Gastrocnemius medialis (tissue), 4 donors: ENCODE data around the gene CYB5B. TPM values are rescaled to one million over a fixed set of nuclear protein-coding genes. Genes with fewer than 3 reads are reported as not detected.
A peak's percentile ranks its signal among the peaks of the same experiment; 100 is the strongest.

Source experiments
- ATAC-seq, 2 donors: fragments of 150-250 bp; one replicate each; pipeline ENCODE4 v1.9.1; 2016
- DNase-seq, 2 donors: peaks; one replicate each; pipeline ENCODE4 v3.0.0-alpha.2; 2019
- H3K27ac ChIP-seq, 4 donors: fragments of 200-600 bp; sonication (generic); 1 replicate in 1 of 4; 2 replicates in 3 of 4; pipeline ENCODE4 v1.5.1; 2016 to 2018; ENCODE audit warnings: mild to moderate bottlenecking in 2 of 4, moderate library complexity in 1 of 4
- H3K27me3 ChIP-seq, 3 donors: fragments of 200-600 bp; sonication (generic) in 2 of 3; 1 replicate in 1 of 3; 2 replicates in 2 of 3; pipeline versions ENCODE4 v1.5.1 to v1.6.0; 2016 to 2019; ENCODE audit warnings: mild to moderate bottlenecking in 1 of 3, moderate library complexity in 1 of 3
- H3K36me3 ChIP-seq, 2 donors: fragments of 200-600 bp; sonication (generic) in 1 of 2; one replicate each; pipeline ENCODE4 v1.5.1; 2017 to 2018
- H3K4me1 ChIP-seq, 2 donors: fragments of 200-600 bp; sonication (generic) in 1 of 2; one replicate each; pipeline ENCODE4 v1.5.1; 2016 to 2017; ENCODE audit warnings: mild to moderate bottlenecking in 2 of 2
- H3K4me3 ChIP-seq, 4 donors: fragments of 200-600 bp; sonication (generic) in 3 of 4; 1 replicate in 1 of 4; 2 replicates in 3 of 4; pipeline ENCODE4 v1.5.1; 2016 to 2019; ENCODE audit warnings: mild to moderate bottlenecking in 2 of 4
- H3K9me3 ChIP-seq, 3 donors: fragments of 200-600 bp; sonication (generic) in 2 of 3; 1 replicate in 1 of 3; 2 replicates in 2 of 3; pipeline ENCODE4 v1.5.1; 2016 to 2019
- CTCF ChIP-seq, 5 experiments: fragments of 450-650 bp in 3 of 5; fragments of 200-600 bp in 2 of 5; sonication (generic) in 2 of 5; IDR thresholded peaks in 4 of 5; conservative IDR thresholded peaks in 1 of 5; 1 replicate in 4 of 5; 2 replicates in 1 of 5; pipeline ENCODE4 v1.5.1; 2016 to 2019; ENCODE audit warnings: antibody characterized with exemption in 5 of 5, mild to moderate bottlenecking in 3 of 5, moderate library complexity in 3 of 5
- POLR2A ChIP-seq, 2 donors: fragments of 450-650 bp; IDR thresholded peaks; one replicate each; pipeline ENCODE4 v1.6.1; 2017; ENCODE audit warnings: antibody characterized with exemption in 2 of 2, mild to moderate bottlenecking in 2 of 2, moderate library complexity in 2 of 2
- in situ Hi-C, 4 donors: fragments of 200-750 bp; cut with MboI; loops; one replicate each; pipeline versions ENCODE4 v1.15.0 to v1.8.0; 2017; ENCODE audit warnings: low sequenced_read_pairs in 4 of 4
- intact Hi-C: fragments of 100-400 bp; cut with DNase I; formaldehyde crosslinking; loops from one replicate; pipeline ENCODE4 v1.15.1; 2023; ENCODE audit warnings: low total_unique reads
- total RNA-seq, 4 donors: library from RNA; depleted of rRNA; stranded (reverse); fragments of >200 nt; gene quantifications; one replicate each; pipeline versions ENCODE4 v1.1.0 to v1.2.3, GENCODE V29; 2016

The CYB5B gene
- total RNA-seq, 4 donors from 2014 or later = 18.5 to 50.1 (median 26.3) TPM

- H3K36me3 ChIP-seq = no peaks in the 10 kb centered on the region
- ATAC-seq (no peak), DNase-seq (no peak)
- H3K4me3 ChIP-seq = no peak overlapping the region
- no peaks in the 10 kb centered on the region for H3K9me3 ChIP-seq
- peaks cover 14 to 17% of the 10 kb centered on the region in 2 donors for H3K4me1 ChIP-seq
- in situ Hi-C loops = loop anchor here in 1 of 4 donors (5.0 kb wide), 1 partner anchor 89 kb away; no protein-coding TSS in a partner anchor
- intact Hi-C loops = no loop called here
- TF ChIP-seq POLR2A (IDR thresholded peaks at IDR 0.05) = no peak
- TF ChIP-seq CTCF (IDR thresholded peaks at IDR 0.05 in 4 of 5, conservative IDR thresholded peaks at IDR 0.05 in 1 of 5) = no peak
- no peak overlapping the region for H3K27ac ChIP-seq
- no peaks in the 10 kb centered on the region for H3K27me3 ChIP-seq
These were observed 61.9 kb downstream of the CYB5B start for GRCh38 chr16:69486272-69486671.

GRCh38 chr16:69486724-69487123 is 62.3 kb downstream of the CYB5B start:
- Histone ChIP-seq H3K36me3 (no peaks in the 10 kb centered on the region), H3K27ac (no peak overlapping the region), H3K9me3 (no peaks in the 10 kb centered on the region), H3K4me3 (no peak overlapping the region), H3K4me1 (peaks cover 10 to 13% of the 10 kb centered on the region in 2 donors), H3K27me3 (no peaks in the 10 kb centered on the region)
- in situ Hi-C loops = loop anchor here in 1 of 4 donors (5.0 kb wide), 1 partner anchor 89 kb away; no protein-coding TSS in a partner anchor
- intact Hi-C loops = no loop called here
- ATAC-seq (no peak), DNase-seq (no peak)
- no peak for TF ChIP-seq CTCF (IDR thresholded peaks at IDR 0.05 in 4 of 5, conservative IDR thresholded peaks at IDR 0.05 in 1 of 5)
- no peak for TF ChIP-seq POLR2A (IDR thresholded peaks at IDR 0.05)

GRCh38 chr16:69490707-69491324 is 66.4 kb downstream of the CYB5B start:
- ATAC-seq (peak; percentile 39 to 63), DNase-seq (no peak)
- Histone ChIP-seq H3K27ac (no peak overlapping the region), H3K9me3 (no peaks in the 10 kb centered on the region), H3K36me3 (no peaks in the 10 kb centered on the region), H3K4me3 (no peak overlapping the region), H3K4me1 (no peaks in the 10 kb centered on the region), H3K27me3 (no peaks in the 10 kb centered on the region)
- TF ChIP-seq POLR2A (IDR thresholded peaks at IDR 0.05) (no peak), CTCF (IDR thresholded peaks at IDR 0.05 in 4 of 5, conservative IDR thresholded peaks at IDR 0.05 in 1 of 5) (no peak)
- intact Hi-C loops = no loop called here
- in situ Hi-C loops = no loop called here

GRCh38 chr16:69494991-69495392 is 70.6 kb downstream of the CYB5B start:
- H3K4me1 ChIP-seq = no peaks in the 10 kb centered on the region
- intact Hi-C loops = no loop called here
- H3K4me3 ChIP-seq = no peak overlapping the region
- DNase-seq (no peak), ATAC-seq (no peak)
- TF ChIP-seq CTCF (IDR thresholded peaks at IDR 0.05 in 4 of 5, conservative IDR thresholded peaks at IDR 0.05 in 1 of 5) = no peak
- TF ChIP-seq POLR2A (IDR thresholded peaks at IDR 0.05) = no peak
- no peak overlapping the region for H3K27ac ChIP-seq
- H3K36me3 ChIP-seq = no peaks in the 10 kb centered on the region
- no peaks in the 10 kb centered on the region for H3K9me3 ChIP-seq
- in situ Hi-C loops = no loop called here
- H3K27me3 ChIP-seq = no peaks in the 10 kb centered on the region

- Histone ChIP-seq H3K4me1 (no peaks in the 10 kb centered on the region), H3K27me3 (no peaks in the 10 kb centered on the region), H3K4me3 (no peak overlapping the region), H3K9me3 (no peaks in the 10 kb centered on the region), H3K36me3 (no peaks in the 10 kb centered on the region), H3K27ac (no peak overlapping the region)
- ATAC-seq = no peak
- in situ Hi-C loops = no loop called here
- no peak for TF ChIP-seq CTCF (IDR thresholded peaks at IDR 0.05 in 4 of 5, conservative IDR thresholded peaks at IDR 0.05 in 1 of 5)
- TF ChIP-seq POLR2A (IDR thresholded peaks at IDR 0.05) = no peak
- no peak for DNase-seq
- intact Hi-C loops = no loop called here
These were observed 71.4 kb downstream of the CYB5B start for GRCh38 chr16:69495821-69496220.
